Right lobe of liver (tissue), 6 donors: ENCODE data around the gene LHB. TPM values are rescaled to one million over a fixed set of nuclear protein-coding genes. Genes with fewer than 3 reads are reported as not detected.
"Not testable (repeated sequence)": the region's sequence is repeated elsewhere in the genome, so short reads cannot be mapped to it uniquely, and the experiment has no call there.

Source experiments
- ATAC-seq, 4 donors: fragments of 200-7000 bp; cut with Tn5 transposase; one replicate each; pipeline ENCODE4 v1.9.1; 2020; ENCODE audit warnings: mild to moderate bottlenecking in 4 of 4, moderate library complexity in 4 of 4
- DNase-seq, 3 donors: peaks; one replicate each; pipeline ENCODE4 v3.0.0-alpha.2; 2020
- H3K27ac ChIP-seq, 3 donors: fragments of 200-600 bp; one replicate each; pipeline ENCODE4 v1.8.0; 2022
- H3K27me3 ChIP-seq, 2 donors: fragments of 200-600 bp; one replicate each; pipeline ENCODE4 v1.8.0; 2022
- H3K36me3 ChIP-seq, 4 donors: fragments of 200-600 bp; sonication (generic) in 1 of 4; one replicate each; pipeline versions ENCODE4 v1.5.1 to v1.8.0; 2017 to 2022; ENCODE audit warnings: control low read depth in 1 of 4
- H3K4me1 ChIP-seq, 4 donors: fragments of 200-600 bp; sonication (generic) in 1 of 4; one replicate each; pipeline versions ENCODE4 v1.5.1 to v1.8.0; 2017 to 2022; ENCODE audit warnings: control low read depth in 1 of 4
- H3K4me3 ChIP-seq, 3 donors: fragments of 200-600 bp; one replicate each; pipeline ENCODE4 v1.8.0; 2022
- H3K9me3 ChIP-seq, 4 donors: fragments of 200-600 bp; sonication (generic) in 1 of 4; one replicate each; pipeline versions ENCODE4 v1.5.1 to v1.8.0; 2017 to 2022; ENCODE audit warnings: control low read depth in 1 of 4
- CTCF ChIP-seq, 4 donors: fragments of 200-600 bp in 3 of 4; fragments of 450-650 bp in 1 of 4; IDR thresholded peaks; one replicate each; pipeline versions ENCODE4 v1.5.1 to v1.8.0; 2016 to 2022; ENCODE audit warnings: antibody characterized with exemption in 4 of 4, mild to moderate bottlenecking in 2 of 4
- POLR2A ChIP-seq: fragments of 450-650 bp; IDR thresholded peaks from one replicate; pipeline ENCODE4 v1.6.1; 2017; ENCODE audit warnings: antibody characterized with exemption, mild to moderate bottlenecking
- WGBS: methylation state at CpG from one replicate; pipeline ENCODE4 v1.1.6; 2018; ENCODE audit warnings: low coverage, low lambda C conversion rate; ENCODE audit not compliant: insufficient coverage; ENCODE audit errors: missing lambda C conversion rate; 5-methylcytosine and 5-hydroxymethylcytosine counted together
- intact Hi-C, 2 donors: fragments of 100-400 bp; cut with DNase I; formaldehyde crosslinking; loops; one replicate each; pipeline versions ENCODE4 v1.11.2 to v1.14.1; 2022
- total RNA-seq, 6 experiments: library from RNA; depleted of rRNA in 2 of 6; stranded (reverse); fragments of >200 nt in 2 of 6; fragmentation: NEBNext Ultra II Directional in 3 of 6; extraction: Animal tissue kit (Norgen Biotek cat#: 25700) in 3 of 6; gene quantifications; one replicate each; pipeline versions ENCODE4 v1.1.0 to v1.2.4, GENCODE V29; 2016 to 2023
- donor health status: DM: no; HTN: yes; CAD: no.
- donor health status: DM: no; HTN: no; CAD: no.
- donor health status: DM: no; HTN: no; CAD: no.
- donor health status: DM: no; HTN: yes; CAD: no.
- donor health status: DM: no; HTN: yes; CAD: no.

Gene LHB
- total RNA-seq, 6 experiments from 2014 or later = not detected

GRCh38 chr19:49056101-49056901 is 39.4 kb upstream of the LHB start:
- peaks cover 0 to 9% (median under 1%) of the 10 kb centered on the region in 4 donors for H3K4me1 ChIP-seq
- WGBS = 0% methylated on average over 3 of the region's 63 CpGs
- peak; percentile 62 to 72 (median 71) for DNase-seq
- no peaks in the 10 kb centered on the region for H3K9me3 ChIP-seq
- peak overlapping the region; percentile 35 to 60 (median 43) for H3K4me3 ChIP-seq
- H3K36me3 ChIP-seq = no peaks in the 10 kb centered on the region
- H3K27me3 ChIP-seq = no peaks in the 10 kb centered on the region
- H3K27ac ChIP-seq = no peak overlapping the region
- peak; percentile 86 to 89 (median 88) for ATAC-seq
- TF ChIP-seq CTCF (IDR thresholded peaks at IDR 0.05) = peak; percentile 9 to 44 (median 28)
- TF ChIP-seq POLR2A = no peak
- intact Hi-C loops = no loop called here

DNA sequence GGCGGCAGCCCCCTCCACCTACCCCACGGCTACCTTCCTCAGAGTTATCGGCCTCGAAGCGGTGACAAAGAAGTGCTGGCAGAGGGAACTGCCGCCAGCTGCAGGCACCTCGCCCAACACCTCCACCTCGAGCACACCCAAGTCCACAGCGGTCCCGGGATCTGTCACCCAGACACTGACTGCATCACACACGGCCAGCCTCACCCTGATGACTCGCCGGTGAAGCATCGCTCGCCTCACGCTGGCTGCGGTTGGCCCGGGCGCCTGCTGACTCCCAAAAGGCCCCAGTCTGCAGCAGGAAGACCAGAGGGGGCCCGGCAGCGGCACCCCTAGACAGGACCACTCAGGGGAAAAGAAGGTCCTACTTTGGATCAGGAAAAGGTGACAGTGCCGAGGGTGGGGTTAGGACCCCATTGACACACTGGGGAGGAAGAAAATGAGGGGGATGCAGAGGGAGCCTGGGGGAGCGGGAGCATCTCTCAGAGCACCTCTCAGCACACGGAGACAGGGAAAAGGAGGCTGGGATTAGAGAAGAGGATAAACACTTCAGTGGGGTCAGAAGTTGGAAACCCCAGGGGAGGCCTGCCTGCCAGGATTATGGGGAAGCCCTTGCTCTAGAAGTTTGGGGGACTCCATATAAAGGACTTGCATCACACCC is 33.6 kb upstream of the LHB start:
- not testable (repeated sequence) for DNase-seq

GRCh38 chr19:49049834-49050233 is 32.9 kb upstream of the LHB start:
- intact Hi-C loops, H3K4me1 ChIP-seq, ATAC-seq, DNase-seq, H3K9me3 ChIP-seq, H3K27ac ChIP-seq, H3K4me3 ChIP-seq, H3K36me3 ChIP-seq, H3K27me3 ChIP-seq: not testable (repeated sequence)
- 64% methylated on average over 2 of the region's 4 CpGs for WGBS

More for the DNA sequence above, 33.6 kb upstream of the LHB start:
- ATAC-seq, intact Hi-C loops, H3K9me3 ChIP-seq, H3K27ac ChIP-seq, H3K4me1 ChIP-seq, H3K4me3 ChIP-seq, H3K27me3 ChIP-seq, H3K36me3 ChIP-seq: not testable (repeated sequence)
- 75% methylated on average over 4 of the region's 24 CpGs for WGBS

- H3K9me3 ChIP-seq, H3K27me3 ChIP-seq, H3K36me3 ChIP-seq, ATAC-seq, DNase-seq, H3K4me1 ChIP-seq, intact Hi-C loops, H3K27ac ChIP-seq, H3K4me3 ChIP-seq: not testable (repeated sequence)
- no CpG with 5 or more reads among the region's 12 CpGs for WGBS
Measured at GRCh38 chr19:49049011-49049410, 32.1 kb upstream of the LHB start, which contains the start of gene CGB8. Gene CGB8, minus strand, starts transcription at chr19:49049111. Its CDS starts 372 bp downstream, at chr19:49048739.

GRCh38 chr19:49043548-49043947 is 26.7 kb upstream of the LHB start, which contains the start of gene CGB5:
Gene CGB5, plus strand, starts transcription at chr19:49043848. Its CDS starts 362 bp downstream, at chr19:49044210.
- H3K36me3 ChIP-seq, H3K4me3 ChIP-seq, H3K27me3 ChIP-seq, H3K4me1 ChIP-seq, H3K27ac ChIP-seq, ATAC-seq, H3K9me3 ChIP-seq, intact Hi-C loops, DNase-seq: not testable (repeated sequence)
- WGBS = 67% methylated on average over 2 of the region's 15 CpGs

DNA sequence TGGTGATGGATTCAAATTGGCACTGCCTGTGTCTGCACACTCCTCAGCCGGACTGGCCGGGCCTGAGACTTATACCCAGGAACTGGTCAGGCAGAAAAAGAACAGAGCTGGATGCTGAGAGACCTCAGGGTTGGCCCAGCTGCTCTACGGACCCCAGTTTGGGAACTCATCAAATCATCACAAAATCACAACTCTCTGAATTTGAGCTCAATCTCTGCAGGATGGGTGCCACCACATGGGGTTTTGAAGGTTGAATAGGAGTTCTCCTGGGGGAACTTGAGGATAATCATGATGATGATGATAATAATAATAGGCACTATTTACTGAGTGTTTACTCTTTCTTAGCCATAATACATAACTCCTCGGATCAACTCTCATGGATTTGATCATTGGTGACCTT is 25.8 kb upstream of the LHB start:
- WGBS = 57% methylated on average over 1 of the region's 4 CpGs
- H3K27me3 ChIP-seq, DNase-seq, H3K4me1 ChIP-seq, H3K4me3 ChIP-seq, H3K9me3 ChIP-seq, intact Hi-C loops, H3K36me3 ChIP-seq, ATAC-seq, H3K27ac ChIP-seq: not testable (repeated sequence)

DNA sequence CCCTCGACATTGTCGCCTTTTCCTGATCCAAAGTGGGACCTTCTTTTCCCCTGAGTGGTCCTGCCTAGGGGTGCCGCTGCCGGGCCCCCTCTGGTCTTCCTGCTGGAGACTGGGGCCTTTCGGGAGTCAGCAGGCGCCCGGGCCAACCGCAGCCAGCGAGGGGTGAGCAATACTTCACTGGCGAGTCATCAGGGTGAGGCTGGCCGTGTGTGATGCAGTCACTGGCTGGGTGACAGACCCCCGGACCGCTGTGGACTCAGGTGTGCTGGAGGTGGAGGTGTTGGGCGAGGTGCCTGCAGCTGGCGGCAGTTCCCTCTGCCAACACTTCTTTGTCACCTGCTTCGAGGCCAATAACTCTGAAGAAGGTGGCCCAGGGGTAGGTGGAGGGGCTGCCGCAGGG is 25.3 kb upstream of the LHB start:
- no peak for ATAC-seq
- TF ChIP-seq CTCF (IDR thresholded peaks at IDR 0.05) (no peak), POLR2A (no peak)
- DNase-seq = no peak
- Histone ChIP-seq H3K27me3 (no peaks in the 10 kb centered on the region), H3K27ac (no peak overlapping the region), H3K4me3 (no peak overlapping the region), H3K9me3 (no peaks in the 10 kb centered on the region), H3K36me3 (no peaks in the 10 kb centered on the region), H3K4me1 (no peaks in the 10 kb centered on the region)
- 65% methylated on average over 2 of the region's 17 CpGs for WGBS
- intact Hi-C loops = no loop called here

GRCh38 chr19:49039736-49040135 is 22.8 kb upstream of the LHB start:
- intact Hi-C loops, H3K36me3 ChIP-seq, H3K9me3 ChIP-seq, H3K4me3 ChIP-seq, DNase-seq, ATAC-seq, H3K27me3 ChIP-seq, H3K27ac ChIP-seq, H3K4me1 ChIP-seq: not testable (repeated sequence)
- WGBS = 0% methylated on average over 3 of the region's 9 CpGs

GRCh38 chr19:49038557-49039276 is 21.8 kb upstream of the LHB start:
- H3K4me1 ChIP-seq, DNase-seq, intact Hi-C loops, H3K27me3 ChIP-seq, H3K9me3 ChIP-seq, H3K36me3 ChIP-seq, H3K27ac ChIP-seq, H3K4me3 ChIP-seq: not testable (repeated sequence)
- peak in 1 of 4 donors; percentile 17 for ATAC-seq
- WGBS = 60% methylated on average over 5 of the region's 26 CpGs
